Suprapubic skin (tissue), 4 donors: ENCODE data around the gene NSMF. TPM values are rescaled to one million over a fixed set of nuclear protein-coding genes. Genes with fewer than 3 reads are reported as not detected.

ENCODE experiments used
- DNase-seq, 2 donors: peaks; one replicate each; pipeline ENCODE4 v3.0.0-alpha.2; 2019; ENCODE audit warnings: low spot score in 2 of 2
- H3K27ac ChIP-seq: fragments of 200-600 bp; sonication (generic); one replicate; pipeline ENCODE4 v1.5.1; 2019
- H3K27me3 ChIP-seq: fragments of 200-600 bp; sonication (generic); one replicate; pipeline ENCODE4 v1.5.1; 2019
- H3K36me3 ChIP-seq: fragments of 200-600 bp; sonication (generic); one replicate; pipeline ENCODE4 v1.5.1; 2019
- H3K4me1 ChIP-seq: fragments of 200-600 bp; sonication (generic); one replicate; pipeline ENCODE4 v1.5.1; 2019
- H3K4me3 ChIP-seq: fragments of 200-600 bp; sonication (generic); one replicate; pipeline ENCODE4 v1.5.1; 2019; ENCODE audit warnings: mild to moderate bottlenecking
- H3K9me3 ChIP-seq: fragments of 200-600 bp; sonication (generic); one replicate; pipeline ENCODE4 v1.5.1; 2019
- EP300 ChIP-seq: sonication (generic); formaldehyde crosslinking; IDR thresholded peaks from one replicate; pipeline ENCODE4 v1.6.1; 2017; ENCODE audit warnings: antibody characterized with exemption
- POLR2A ChIP-seq, 2 donors: fragments of 450-650 bp; IDR thresholded peaks; one replicate each; pipeline ENCODE4 v1.6.1; 2017; ENCODE audit warnings: antibody characterized with exemption in 2 of 2, mild to moderate bottlenecking in 2 of 2, moderate library complexity in 2 of 2
- POLR2AphosphoS5 ChIP-seq, 3 donors: sonication (generic); formaldehyde crosslinking; IDR thresholded peaks; one replicate each; pipeline ENCODE4 v1.6.1; 2017; ENCODE audit warnings: antibody characterized with exemption in 3 of 3
- WGBS: methylation state at CpG from one replicate; pipeline ENCODE4 v1.1.5; 2018; 5-methylcytosine and 5-hydroxymethylcytosine counted together
- total RNA-seq, 4 donors: library from RNA; depleted of rRNA; stranded (reverse); fragments of >200 nt; gene quantifications; one replicate each; pipeline ENCODE4 v1.1.0, GENCODE V29; 2016
- TF ChIP-seq, protein P1 (sequence below), 2 donors: fragments of 200-600 bp in 1 of 2; fragments of 450-650 bp in 1 of 2; sonication (generic) in 1 of 2; IDR thresholded peaks; one replicate each; pipeline ENCODE4 v1.5.1; 2016 to 2019; ENCODE audit warnings: antibody characterized with exemption in 2 of 2, mild to moderate bottlenecking in 1 of 2, moderate library complexity in 1 of 2

The NSMF gene
- total RNA-seq, 4 donors from 2014 or later = 36.1 to 48.1 (median 39.8) TPM

DNA sequence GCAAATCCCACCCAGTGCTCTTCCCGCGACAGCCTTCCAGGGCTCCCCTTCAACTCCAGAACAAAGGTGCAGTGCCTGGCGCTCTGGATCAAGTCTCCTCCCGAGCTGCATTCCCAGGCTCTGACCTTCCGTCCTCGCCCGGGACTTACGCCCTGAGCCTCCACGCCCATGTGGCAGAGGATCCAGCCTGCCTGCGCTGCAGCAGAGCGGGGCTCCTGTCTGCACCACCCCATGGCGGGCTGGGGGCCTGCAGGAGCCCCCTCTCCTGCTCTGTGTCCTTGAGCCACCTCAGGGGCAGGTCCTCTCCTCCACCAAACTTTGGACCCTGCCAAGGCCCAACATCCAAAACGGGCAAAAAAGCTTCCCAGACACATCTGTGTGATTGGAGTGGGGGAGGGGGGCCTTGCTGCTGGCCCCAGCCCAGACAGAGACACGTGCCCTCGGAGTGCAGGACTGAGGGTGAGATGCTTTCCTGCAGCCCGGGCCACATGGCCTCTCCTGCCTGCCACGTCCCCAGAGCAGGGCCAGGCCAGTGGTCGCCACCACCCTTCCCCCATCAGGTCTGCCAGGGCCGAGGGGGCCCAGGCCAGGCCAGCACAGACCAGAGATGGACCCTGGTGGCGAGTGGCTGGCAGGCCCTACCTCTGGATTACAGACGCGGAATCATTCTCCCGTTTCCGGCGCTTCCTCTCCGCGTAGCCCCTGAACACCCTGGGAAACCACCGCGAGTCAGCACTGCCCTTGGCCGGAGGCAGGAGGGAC is 4.4 kb downstream of the NSMF start:
- H3K4me1 ChIP-seq = peaks cover 52% of the 10 kb centered on the region

DNA sequence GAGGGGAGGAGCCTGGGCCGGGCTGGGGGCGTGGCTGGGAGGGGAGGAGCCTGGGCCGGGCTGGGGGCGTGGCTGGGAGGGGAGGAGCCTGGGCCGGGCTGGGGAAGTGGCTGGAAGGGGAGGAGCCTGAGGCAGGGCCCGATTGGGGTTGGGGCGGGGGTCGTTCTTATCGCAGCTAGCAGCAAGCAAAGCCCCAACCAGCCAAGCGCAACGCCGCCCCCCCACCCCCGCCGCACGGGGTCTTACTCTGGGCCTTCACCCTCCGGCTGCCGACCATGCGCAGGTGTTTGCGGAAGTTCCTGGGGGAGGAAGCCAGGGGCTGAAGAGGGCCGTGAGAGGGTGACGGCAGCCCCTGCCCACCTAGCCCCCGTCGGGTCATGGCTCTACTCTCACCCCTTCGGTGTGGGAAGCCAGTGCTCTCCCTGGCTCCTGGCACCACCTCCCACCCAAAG is 5.0 kb downstream of the NSMF start:
- H3K9me3 ChIP-seq = no peaks in the 10 kb centered on the region
- no peaks in the 10 kb centered on the region for H3K27me3 ChIP-seq
- H3K4me3 ChIP-seq = peak overlapping the region; percentile 60
- H3K4me1 ChIP-seq = peaks cover 46% of the 10 kb centered on the region
- peaks cover 32% of the 10 kb centered on the region for H3K36me3 ChIP-seq
- TF ChIP-seq EP300 = no peak
- no peak for TF ChIP-seq POLR2AphosphoS5 (IDR thresholded peaks at IDR 0.05)
- no peak for TF ChIP-seq POLR2A (IDR thresholded peaks at IDR 0.05)
- TF ChIP-seq, protein P1, sequence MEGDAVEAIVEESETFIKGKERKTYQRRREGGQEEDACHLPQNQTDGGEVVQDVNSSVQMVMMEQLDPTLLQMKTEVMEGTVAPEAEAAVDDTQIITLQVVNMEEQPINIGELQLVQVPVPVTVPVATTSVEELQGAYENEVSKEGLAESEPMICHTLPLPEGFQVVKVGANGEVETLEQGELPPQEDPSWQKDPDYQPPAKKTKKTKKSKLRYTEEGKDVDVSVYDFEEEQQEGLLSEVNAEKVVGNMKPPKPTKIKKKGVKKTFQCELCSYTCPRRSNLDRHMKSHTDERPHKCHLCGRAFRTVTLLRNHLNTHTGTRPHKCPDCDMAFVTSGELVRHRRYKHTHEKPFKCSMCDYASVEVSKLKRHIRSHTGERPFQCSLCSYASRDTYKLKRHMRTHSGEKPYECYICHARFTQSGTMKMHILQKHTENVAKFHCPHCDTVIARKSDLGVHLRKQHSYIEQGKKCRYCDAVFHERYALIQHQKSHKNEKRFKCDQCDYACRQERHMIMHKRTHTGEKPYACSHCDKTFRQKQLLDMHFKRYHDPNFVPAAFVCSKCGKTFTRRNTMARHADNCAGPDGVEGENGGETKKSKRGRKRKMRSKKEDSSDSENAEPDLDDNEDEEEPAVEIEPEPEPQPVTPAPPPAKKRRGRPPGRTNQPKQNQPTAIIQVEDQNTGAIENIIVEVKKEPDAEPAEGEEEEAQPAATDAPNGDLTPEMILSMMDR (IDR thresholded peaks at IDR 0.05) = no peak
- 20% methylated on average over 7 of the region's 24 CpGs for WGBS
- peak overlapping the region; percentile 82 for H3K27ac ChIP-seq
- DNase-seq = peak in 1 of 2 donors; percentile 92

More for the DNA sequence above, 4.4 kb downstream of the NSMF start:
- H3K27ac ChIP-seq = peak overlapping the region; percentile 82
- peak overlapping the region; percentile 60 for H3K4me3 ChIP-seq
- WGBS = 66% methylated on average over 7 of the region's 30 CpGs
- TF ChIP-seq POLR2AphosphoS5 (IDR thresholded peaks at IDR 0.05) (no peak), EP300 (no peak), POLR2A (IDR thresholded peaks at IDR 0.05) (no peak)
- TF ChIP-seq, protein P1 (IDR thresholded peaks at IDR 0.05) = no peak
- peaks cover 26% of the 10 kb centered on the region for H3K36me3 ChIP-seq
- H3K9me3 ChIP-seq = no peaks in the 10 kb centered on the region
- no peaks in the 10 kb centered on the region for H3K27me3 ChIP-seq
- DNase-seq = peak in 1 of 2 donors; percentile 79

DNA sequence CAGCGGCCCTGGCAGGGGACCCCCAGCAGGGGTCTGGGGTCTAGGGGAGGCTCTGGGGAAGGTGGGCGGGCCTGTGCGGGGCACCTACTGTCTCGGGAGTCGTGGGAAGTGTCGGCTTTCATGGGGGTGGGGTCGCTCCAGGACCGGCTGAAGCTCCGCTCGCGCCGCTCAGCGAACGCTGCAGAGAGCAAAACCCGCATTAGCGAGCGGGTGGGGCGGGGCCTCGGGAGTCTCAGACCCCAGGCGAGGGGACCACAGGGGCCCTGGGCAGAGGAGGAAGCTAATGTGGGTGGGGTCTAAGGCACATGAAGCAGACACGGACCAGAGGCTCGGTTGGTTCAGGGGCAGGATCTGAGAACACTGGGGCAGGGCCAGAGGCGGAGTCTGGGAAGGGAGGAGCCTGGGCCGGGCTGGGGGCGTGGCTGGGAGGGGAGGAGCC is 5.5 kb downstream of the NSMF start:
- WGBS = 28% methylated on average over 21 of the region's 25 CpGs
- TF ChIP-seq POLR2AphosphoS5 (IDR thresholded peaks at IDR 0.05) (no peak), POLR2A (IDR thresholded peaks at IDR 0.05) (no peak), EP300 (no peak)
- TF ChIP-seq, protein P1 (IDR thresholded peaks at IDR 0.05) = no peak
- Histone ChIP-seq H3K27ac (no peak overlapping the region), H3K27me3 (no peaks in the 10 kb centered on the region), H3K36me3 (peaks cover 36% of the 10 kb centered on the region), H3K9me3 (no peaks in the 10 kb centered on the region), H3K4me3 (peak overlapping the region; percentile 60), H3K4me1 (peaks cover 43% of the 10 kb centered on the region)
- peak in 1 of 2 donors; percentile 88 for DNase-seq

GRCh38 chr9:137452761-137453642 is 6.1 kb downstream of the NSMF start:
- TF ChIP-seq POLR2AphosphoS5 (IDR thresholded peaks at IDR 0.05) (no peak), EP300 (no peak), POLR2A (IDR thresholded peaks at IDR 0.05) (no peak)
- TF ChIP-seq, protein P1 (IDR thresholded peaks at IDR 0.05) = no peak
- Histone ChIP-seq H3K4me3 (peak overlapping the region; percentile 60), H3K4me1 (peaks cover 37% of the 10 kb centered on the region), H3K36me3 (peaks cover 36% of the 10 kb centered on the region), H3K9me3 (no peaks in the 10 kb centered on the region), H3K27ac (no peak overlapping the region), H3K27me3 (no peaks in the 10 kb centered on the region)
- DNase-seq = peak in 1 of 2 donors; percentile 80
- WGBS = 100% methylated on average over 3 of the region's 43 CpGs
